Forelimb muscle (tissue), 1 donor: ENCODE results near the gene TIMM17B. TPM values are rescaled to one million over a fixed set of nuclear protein-coding genes. Genes with fewer than 3 reads are reported as not detected.
"Not testable (repeated sequence)": the region's sequence is repeated elsewhere in the genome, so short reads cannot be mapped to it uniquely, and the experiment has no call there.

Source experiments
- DNase-seq: peaks from one replicate; pipeline ENCODE4 v3.0.0-alpha.2; 2013; ENCODE audit warnings: low read depth
- polyA plus RNA-seq: library from polyadenylated mRNA; unstranded; fragments of 120-200 nt; gene quantifications from one replicate; pipeline ENCODE4 v1.2.1, GENCODE V29; 2013; ENCODE audit not compliant: insufficient read length

Gene TIMM17B
- polyA plus RNA-seq, 1 donor = 37.2 TPM

DNA sequence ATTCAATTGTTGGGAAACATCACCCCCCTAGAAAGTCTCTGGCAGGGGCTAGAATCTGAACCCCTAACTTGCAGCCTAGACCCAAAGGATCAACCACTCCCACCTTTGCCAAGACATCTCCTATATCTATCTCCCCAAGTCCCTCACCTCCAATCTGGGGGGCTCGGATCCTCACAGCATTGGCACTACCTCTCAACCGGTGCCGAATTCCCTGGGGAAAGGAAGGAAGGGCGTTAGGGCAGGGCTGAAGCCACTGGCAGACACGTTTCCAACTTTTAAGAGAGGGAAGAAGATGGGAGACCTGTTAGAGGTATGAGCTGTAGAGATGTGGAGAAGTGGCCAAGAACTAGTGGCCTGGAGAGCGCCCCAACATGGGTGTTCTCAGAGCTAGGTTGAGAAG lies 2.7 kb downstream of the TIMM17B start:
- no peak for DNase-seq

- DNase-seq = no peak
Measured at GRCh38 chrX:48893556-48894348, 3.8 kb downstream of the TIMM17B start.

DNA sequence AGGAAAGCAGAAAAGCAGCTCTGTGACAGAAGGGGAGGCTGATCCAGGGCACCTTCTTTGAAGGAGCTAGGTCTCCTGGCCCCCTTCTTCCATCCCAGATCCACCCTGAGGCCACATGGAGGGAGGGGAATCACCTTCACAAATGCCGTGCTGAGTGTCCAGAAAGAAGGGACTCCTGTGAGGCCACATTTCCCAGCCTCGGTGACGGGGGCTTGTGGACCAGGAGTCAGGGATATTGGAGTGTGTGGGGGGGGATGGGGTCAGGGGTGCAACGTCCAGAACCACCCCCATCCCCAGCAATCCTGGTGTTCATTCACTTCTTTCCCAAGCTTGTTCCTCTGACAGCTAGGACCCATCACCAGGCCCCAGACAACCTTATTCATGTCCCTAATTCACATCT lies 4.7 kb downstream of the TIMM17B start:
- no peak for DNase-seq

GRCh38 chrX:48891402-48892288 lies 5.9 kb downstream of the TIMM17B start:
- DNase-seq = no peak

DNA sequence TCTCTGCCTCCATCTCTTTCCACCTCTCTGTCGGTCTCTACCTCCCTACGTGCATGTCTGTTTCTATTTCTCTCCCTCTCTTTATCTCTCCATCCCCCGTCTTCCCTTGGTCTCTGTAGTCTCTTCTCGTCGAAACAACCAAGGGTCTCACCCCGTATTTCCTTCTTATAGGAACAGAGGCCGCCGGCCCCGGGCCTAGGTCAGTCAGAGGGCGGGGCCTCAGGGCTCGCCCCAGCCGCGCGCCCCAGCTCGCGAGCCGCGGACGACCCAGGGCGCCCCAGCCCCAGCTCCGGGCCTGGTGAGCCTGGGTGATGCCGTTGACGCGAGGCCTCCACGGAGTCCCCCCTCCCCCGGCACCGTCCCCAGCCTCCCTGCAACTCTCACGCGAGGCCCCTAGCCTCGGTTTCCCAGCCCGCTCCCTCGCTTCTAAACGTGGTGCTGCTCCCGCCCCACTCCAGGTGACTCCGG lies 6.6 kb downstream of the TIMM17B start:
- no peak for DNase-seq

GRCh38 chrX:48890296-48890925 lies 7.2 kb downstream of the TIMM17B start:
- no peak for DNase-seq

- not testable (repeated sequence) for DNase-seq
Measured at GRCh38 chrX:48886586-48886985, 11.0 kb downstream of the TIMM17B start.

DNA sequence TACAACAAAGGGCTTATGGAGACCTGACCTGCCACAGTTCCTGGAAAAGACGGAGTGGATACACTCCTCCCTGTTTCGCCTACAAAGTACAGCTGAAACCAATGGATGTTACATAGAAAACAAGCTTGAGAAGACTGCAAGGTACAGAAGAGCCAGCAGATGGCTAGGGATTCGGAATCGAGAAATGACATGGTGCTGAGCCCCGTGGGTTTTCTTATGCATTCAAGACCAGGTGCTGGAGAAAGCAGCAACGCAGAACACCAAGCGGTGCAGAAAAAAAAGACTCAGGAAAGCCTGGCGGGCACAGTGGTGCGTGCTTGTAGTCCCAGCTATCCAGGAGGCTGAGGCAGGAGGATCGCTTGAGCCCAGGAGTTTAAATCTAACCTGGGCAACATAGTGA lies 13.8 kb downstream of the TIMM17B start:
- no peak for DNase-seq

DNA sequence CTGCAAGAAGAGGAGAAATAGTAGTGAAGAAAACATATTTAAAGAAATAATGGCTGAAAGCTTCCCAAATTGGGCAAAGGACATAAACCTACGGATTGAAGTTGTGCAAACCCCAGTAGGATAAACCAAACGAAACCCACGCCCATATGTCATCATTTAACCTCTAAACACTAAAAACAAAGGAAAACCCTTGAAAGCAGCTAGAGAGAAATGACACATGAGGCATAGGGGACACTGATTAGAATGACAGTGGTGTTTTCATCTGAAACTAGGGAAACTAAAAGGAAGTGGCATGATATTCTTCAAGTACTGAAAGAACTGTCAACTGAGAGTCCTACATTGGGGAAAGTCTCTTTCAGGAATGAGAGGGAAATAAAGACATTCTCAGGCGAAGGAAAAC lies 20.6 kb downstream of the TIMM17B start:
- not testable (repeated sequence) for DNase-seq

DNA sequence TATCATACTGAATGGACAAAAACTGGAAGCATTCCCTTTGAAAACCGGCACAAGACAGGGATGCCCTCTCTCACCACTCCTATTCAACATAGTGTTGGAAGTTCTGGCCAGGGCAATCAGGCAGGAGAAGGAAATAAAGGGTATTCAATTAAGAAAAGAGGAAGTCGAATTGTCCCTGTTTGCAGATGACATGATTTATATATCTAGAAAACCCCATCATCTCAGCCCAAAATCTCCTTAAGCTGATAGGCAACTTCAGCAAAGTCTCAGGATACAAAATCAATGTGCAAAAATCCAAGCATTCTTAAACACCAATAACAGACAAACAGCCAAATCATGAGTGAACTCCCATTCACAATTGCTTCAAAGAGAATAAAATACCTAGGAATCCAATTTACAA lies 25.6 kb downstream of the TIMM17B start:
- not testable (repeated sequence) for DNase-seq

GRCh38 chrX:48864210-48864609 lies 33.4 kb downstream of the TIMM17B start:
- no peak for DNase-seq

GRCh38 chrX:48854898-48855297 lies 42.7 kb downstream of the TIMM17B start:
- DNase-seq = no peak

DNA sequence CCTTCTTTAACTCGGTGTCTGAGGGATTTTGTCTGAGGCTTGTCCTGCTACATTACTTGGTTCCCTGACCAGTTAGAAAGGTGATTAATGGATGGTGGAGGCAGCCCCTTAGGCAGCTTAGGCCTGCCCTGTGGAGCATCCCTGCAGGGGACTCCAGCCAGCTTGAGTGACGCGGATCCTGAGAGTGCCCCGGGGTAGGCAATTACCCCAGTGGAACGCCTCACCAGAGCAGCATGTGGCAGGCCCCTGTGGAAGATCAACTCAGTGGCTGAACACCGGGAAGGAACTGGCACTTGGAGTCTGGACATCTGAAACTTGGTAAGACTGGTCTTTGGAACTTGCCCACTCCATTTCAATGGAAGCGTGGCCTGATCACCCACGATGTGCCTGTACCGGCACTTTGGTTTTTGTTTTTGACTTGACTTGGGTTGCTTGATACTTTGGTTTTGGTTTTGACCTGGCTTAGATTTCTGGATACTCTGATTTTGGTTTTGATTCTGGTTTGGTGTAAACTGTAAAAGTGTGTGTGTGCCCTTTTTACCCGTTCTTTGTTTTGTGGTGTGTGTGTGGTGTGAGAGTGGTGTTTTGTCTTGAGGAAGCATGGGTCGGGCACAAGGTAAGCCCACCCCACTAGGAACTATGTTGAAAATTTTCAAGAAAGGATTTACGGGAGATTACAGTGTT lies 43.3 kb downstream of the TIMM17B start:
- DNase-seq = not testable (repeated sequence)

- DNase-seq = not testable (repeated sequence)
Measured at GRCh38 chrX:48853494-48853893, 44.1 kb downstream of the TIMM17B start.

DNA sequence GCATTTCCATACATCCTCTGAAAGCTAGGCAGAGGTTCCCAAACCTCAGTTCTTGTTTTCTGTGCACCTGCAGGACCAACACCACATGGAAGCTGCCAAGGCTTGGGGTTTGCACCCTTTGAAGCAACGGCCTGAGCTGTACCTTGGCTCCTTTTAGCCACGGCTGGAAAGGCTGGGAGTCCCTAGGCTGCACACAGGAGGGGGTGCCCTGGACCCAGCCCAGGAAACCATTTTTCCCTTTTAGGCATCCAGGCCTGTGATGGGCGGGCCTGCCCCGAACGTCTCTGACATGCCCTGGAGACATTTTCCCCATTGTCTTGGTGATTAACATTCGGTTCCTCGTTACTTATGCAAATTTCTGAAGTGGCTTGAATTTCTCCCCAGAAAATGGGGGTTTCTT lies 44.7 kb downstream of the TIMM17B start:
- no peak for DNase-seq

- no peak for DNase-seq
Measured at GRCh38 chrX:48848847-48849246, 48.7 kb downstream of the TIMM17B start.

Other genes with a start within 250 kb of the TIMM17B start
- 2.7 TPM for gene WAS, start 214.0 kb downstream of the TIMM17B start, polyA plus RNA-seq
- gene SUV39H1, start 201.0 kb downstream of the TIMM17B start, polyA plus RNA-seq = 3.6 TPM
- gene GLOD5, start 136.0 kb downstream of the TIMM17B start, polyA plus RNA-seq = not detected
- gene GATA1, start 111.2 kb downstream of the TIMM17B start, polyA plus RNA-seq = 0.22 TPM
- gene HDAC6, start 95.7 kb downstream of the TIMM17B start, polyA plus RNA-seq = 94.3 TPM
- gene ERAS, start 71.3 kb downstream of the TIMM17B start, polyA plus RNA-seq = 0.16 TPM
- not detected for gene PCSK1N, start 62.2 kb downstream of the TIMM17B start, polyA plus RNA-seq
- gene PQBP1, start 162 bp upstream of the TIMM17B start, polyA plus RNA-seq = 64.5 TPM
- 15.0 TPM for gene SLC35A2, start 13.9 kb upstream of the TIMM17B start, polyA plus RNA-seq
- 2.1 TPM for gene PIM2, start 21.3 kb upstream of the TIMM17B start, polyA plus RNA-seq
- gene OTUD5, start 59.8 kb upstream of the TIMM17B start, polyA plus RNA-seq = 35.3 TPM
- gene KCND1, start 74.1 kb upstream of the TIMM17B start, polyA plus RNA-seq = 1.2 TPM
- 25.0 TPM for gene GRIPAP1, start 104.5 kb upstream of the TIMM17B start, polyA plus RNA-seq
- 21.6 TPM for gene TFE3, start 145.6 kb upstream of the TIMM17B start, polyA plus RNA-seq
- gene CCDC120, start 161.2 kb upstream of the TIMM17B start, polyA plus RNA-seq = 4.2 TPM
- 19.8 TPM for gene PRAF2, start 176.2 kb upstream of the TIMM17B start, polyA plus RNA-seq
- gene WDR45, start 182.1 kb upstream of the TIMM17B start, polyA plus RNA-seq = 34.4 TPM
- gene GPKOW, start 226.0 kb upstream of the TIMM17B start, polyA plus RNA-seq = 19.0 TPM